HEK293 (cell line): ENCODE results near the gene RABEPK.

Experiments
- CTCF ChIA-PET: fragments of 350-600 bp; formaldehyde crosslinking; extraction: SDS; loops from one replicate; lab custom pipeline; 2021; ENCODE audit warnings: antibody characterized with exemption; lab: Yijun Ruan, JAX
- POLR2A ChIA-PET: fragments of 300-600 bp; formaldehyde crosslinking; extraction: SDS; loops from one replicate; lab custom pipeline; 2020; ENCODE audit warnings: antibody characterized with exemption, inconsistent platforms; lab: Yijun Ruan, JAX
- H3K27ac ChIP-seq: fragments of 200-500 bp; sonication (Bioruptor generic); 2 replicates; pipeline ENCODE4 v1.5.1; 2014; ENCODE audit warnings: low read depth, low read length, control low read depth, inconsistent platforms; ENCODE audit errors: extremely low read depth
- H3K36me3 ChIP-seq, 2 experiments: fragments of 200-500 bp in 1 of 2; sonication (Bioruptor generic) in 1 of 2; 1 replicate in 1 of 2; 2 replicates in 1 of 2; pipeline ENCODE4 v1.5.1; 2014 to 2017; ENCODE audit warnings: inconsistent platforms in 2 of 2, low read length in 2 of 2; ENCODE audit not compliant: control insufficient read depth in 2 of 2, insufficient read depth in 1 of 2
- H3K4me1 ChIP-seq: fragments of 200-500 bp; sonication (Bioruptor generic); 2 replicates; pipeline ENCODE4 v1.5.1; 2014; ENCODE audit warnings: mild to moderate bottlenecking, low read length, inconsistent platforms; ENCODE audit not compliant: control insufficient read depth, insufficient read depth
- H3K4me3 ChIP-seq: 2 replicates; pipeline ENCODE4 v1.5.1; 2011; ENCODE audit warnings: low read depth, mild to moderate bottlenecking, control low read depth, low read length, moderate library complexity
- H3K9me3 ChIP-seq: fragments of 200-500 bp; sonication (Bioruptor generic); 2 replicates; pipeline ENCODE4 v1.5.1; 2014; ENCODE audit warnings: low read depth, low read length, inconsistent platforms; ENCODE audit not compliant: control insufficient read depth, insufficient read depth
- GFI1B ChIP-seq: fragments of 450-650 bp; formaldehyde crosslinking; IDR thresholded peaks from 2 replicates; pipeline ENCODE4 v1.5.1; 2016; ENCODE audit warnings: missing biosample characterization, missing genetic modification characterization
- IKZF3 ChIP-seq: fragments of 450-650 bp; IDR thresholded peaks from 2 replicates; pipeline ENCODE4 v1.5.0; 2018; ENCODE audit warnings: missing biosample characterization, mild to moderate bottlenecking, missing genetic modification characterization, moderate library complexity
- KLF16 ChIP-seq: fragments of 450-650 bp; formaldehyde crosslinking; IDR thresholded peaks from 2 replicates; pipeline ENCODE4 v1.5.1; 2017; ENCODE audit warnings: missing biosample characterization, missing genetic modification characterization
- KLF9 ChIP-seq: fragments of 450-650 bp; formaldehyde crosslinking; IDR thresholded peaks from 2 replicates; pipeline ENCODE4 v1.5.1; 2016; ENCODE audit warnings: missing biosample characterization, missing genetic modification characterization, low read depth
- MEIS1 ChIP-seq: sonication (generic); formaldehyde crosslinking; IDR thresholded peaks from 2 replicates; pipeline ENCODE4 v1.8.1; 2022; ENCODE audit warnings: missing genetic modification reagents, mild to moderate bottlenecking, borderline replicate concordance
- PRDM6 ChIP-seq: fragments of 450-650 bp; formaldehyde crosslinking; IDR thresholded peaks from 2 replicates; pipeline ENCODE4 v1.5.1; 2017; ENCODE audit warnings: missing biosample characterization, missing genetic modification characterization
- TSHZ1 ChIP-seq: fragments of 450-650 bp; formaldehyde crosslinking; IDR thresholded peaks from 2 replicates; pipeline ENCODE4 v1.5.1; 2016; ENCODE audit warnings: missing biosample characterization, missing genetic modification characterization, borderline replicate concordance
- ZBTB20 ChIP-seq: fragments of 450-650 bp; formaldehyde crosslinking; IDR thresholded peaks from 2 replicates; pipeline ENCODE4 v1.5.1; 2016; ENCODE audit warnings: missing biosample characterization, missing genetic modification characterization
- ZEB2 ChIP-seq: fragments of 450-650 bp; formaldehyde crosslinking; IDR thresholded peaks from 2 replicates; pipeline ENCODE4 v1.5.1; 2016; ENCODE audit warnings: missing biosample characterization, missing genetic modification characterization
- ZNF157 ChIP-seq: fragments of 450-650 bp; formaldehyde crosslinking; IDR thresholded peaks from 2 replicates; pipeline ENCODE4 v1.5.1; 2016; ENCODE audit warnings: missing biosample characterization, missing genetic modification characterization
- ZNF335 ChIP-seq: fragments of 450-650 bp; formaldehyde crosslinking; conservative IDR thresholded peaks from 2 replicates; pipeline ENCODE4 v1.5.1; 2016; ENCODE audit warnings: missing biosample characterization, missing genetic modification characterization
- ZNF341 ChIP-seq: fragments of 450-650 bp; formaldehyde crosslinking; IDR thresholded peaks from 2 replicates; pipeline ENCODE4; 2016; ENCODE audit warnings: low read depth, missing biosample characterization, missing genetic modification characterization
- ZNF394 ChIP-seq: fragments of 450-650 bp; formaldehyde crosslinking; IDR thresholded peaks from 2 replicates; pipeline ENCODE4 v1.5.1; 2016; ENCODE audit warnings: missing biosample characterization, missing genetic modification characterization, mild to moderate bottlenecking, moderate library complexity, borderline replicate concordance
- ZNF398 ChIP-seq: fragments of 450-650 bp; formaldehyde crosslinking; IDR thresholded peaks from 2 replicates; pipeline ENCODE4 v1.5.1; 2017; ENCODE audit warnings: missing biosample characterization, missing genetic modification characterization
- ZNF501 ChIP-seq: fragments of 450-650 bp; formaldehyde crosslinking; IDR thresholded peaks from 2 replicates; pipeline ENCODE4 v1.5.1; 2016; ENCODE audit warnings: missing biosample characterization, missing genetic modification characterization
- ZNF514 ChIP-seq: fragments of 450-650 bp; formaldehyde crosslinking; IDR thresholded peaks from 2 replicates; pipeline ENCODE4 v1.5.1; 2016; ENCODE audit warnings: missing biosample characterization, missing genetic modification characterization
- ZNF544 ChIP-seq: fragments of 450-650 bp; formaldehyde crosslinking; IDR thresholded peaks from 2 replicates; pipeline ENCODE4 v1.5.0; 2017; ENCODE audit warnings: missing biosample characterization, missing genetic modification characterization
- ZNF660 ChIP-seq: fragments of 450-650 bp; IDR thresholded peaks from 2 replicates; pipeline ENCODE4 v1.5.1; 2018; ENCODE audit warnings: missing biosample characterization, mild to moderate bottlenecking, missing genetic modification characterization
- ZNF704 ChIP-seq: fragments of 450-650 bp; formaldehyde crosslinking; IDR thresholded peaks from 2 replicates; pipeline ENCODE4 v1.5.1; 2016; ENCODE audit warnings: missing biosample characterization, missing genetic modification characterization
- ZNF768 ChIP-seq: fragments of 450-650 bp; formaldehyde crosslinking; IDR thresholded peaks from 2 replicates; pipeline ENCODE4 v1.5.1; 2018; ENCODE audit warnings: missing biosample characterization, mild to moderate bottlenecking, missing genetic modification characterization
- ZNF792 ChIP-seq: fragments of 450-650 bp; formaldehyde crosslinking; IDR thresholded peaks from 2 replicates; pipeline ENCODE4 v1.5.1; 2016; ENCODE audit warnings: missing biosample characterization, missing genetic modification characterization
- TF ChIP-seq, protein P1 (sequence below): fragments of 450-650 bp; formaldehyde crosslinking; IDR thresholded peaks from 2 replicates; pipeline ENCODE4 v1.5.1; 2016; ENCODE audit warnings: missing biosample characterization, missing genetic modification characterization
- TF ChIP-seq, protein P2 (sequence below): fragments of 450-650 bp; formaldehyde crosslinking; IDR thresholded peaks from 2 replicates; pipeline ENCODE4 v1.5.1; 2016; ENCODE audit warnings: missing biosample characterization, missing genetic modification characterization

RABEPK gene

GRCh38 chr9:125200216-125201047 is at the start of gene RABEPK:
Gene RABEPK (plus strand): TSS chr9:125200542. CDS start chr9:125203014, 2,472 bp downstream.
- H3K36me3 ChIP-seq: peaks cover 0 to 16% of the 10 kb centered on the region in 2 experiments; a peak in 2 of 3 replicates
- ChIA-PET CTCF (interaction anchor here (0.9 kb wide), 1 partner anchor 429 kb away, joined by 9 read pairs; the partner anchor contains the start of gene NR6A1), POLR2A (interaction anchor here (0.5 to 4.5 kb wide), 10 partner anchors 9 to 345 kb away, joined by 3 to 38 read pairs (median 4); partner anchors contain the start of genes HSPA5, PPP6C and SCAI)
- no peaks in the 10 kb centered on the region for H3K9me3 ChIP-seq
- H3K4me1 ChIP-seq: 0 out of 2 replicates have a peak, but pooled peaks cover 3% of the 10 kb centered on the region
- peak within 1 kb of the TSS; percentile 86 for H3K4me3 ChIP-seq
- H3K27ac ChIP-seq: peak within 1 kb of the TSS; percentile 44; the same call in 1 of the 2 replicates
- peak; percentile 36; the same call in 1 of the 2 replicates for TF ChIP-seq ZNF341
- TF ChIP-seq, protein P1, sequence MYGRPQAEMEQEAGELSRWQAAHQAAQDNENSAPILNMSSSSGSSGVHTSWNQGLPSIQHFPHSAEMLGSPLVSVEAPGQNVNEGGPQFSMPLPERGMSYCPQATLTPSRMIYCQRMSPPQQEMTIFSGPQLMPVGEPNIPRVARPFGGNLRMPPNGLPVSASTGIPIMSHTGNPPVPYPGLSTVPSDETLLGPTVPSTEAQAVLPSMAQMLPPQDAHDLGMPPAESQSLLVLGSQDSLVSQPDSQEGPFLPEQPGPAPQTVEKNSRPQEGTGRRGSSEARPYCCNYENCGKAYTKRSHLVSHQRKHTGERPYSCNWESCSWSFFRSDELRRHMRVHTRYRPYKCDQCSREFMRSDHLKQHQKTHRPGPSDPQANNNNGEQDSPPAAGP (tag by site-specific recombination): peak; percentile 58; the same call in 1 of the 2 replicates
- peak; percentile 75 for TF ChIP-seq ZNF335 (tag by site-specific recombination)
- TF ChIP-seq ZNF398: no peak
- peak; percentile 66 for TF ChIP-seq KLF16 (tag by site-specific recombination)
- no peak for TF ChIP-seq ZNF704
- TF ChIP-seq ZNF544 (tag by site-specific recombination): no peak
- peak; percentile 74 for TF ChIP-seq KLF9 (tag by site-specific recombination)
- no peak for TF ChIP-seq ZNF157 (tag by site-specific recombination)
- TF ChIP-seq ZNF514: no peak
- TF ChIP-seq ZBTB20 (tag by site-specific recombination): peak; percentile 91
- TF ChIP-seq MEIS1 (CRISPR knock-in tag): no peak
- no peak for TF ChIP-seq TSHZ1 (tag by site-specific recombination)
- TF ChIP-seq PRDM6 (tag by site-specific recombination): no peak
- TF ChIP-seq IKZF3 (tag by site-specific recombination): peak; percentile 70
- TF ChIP-seq ZNF792 (tag by site-specific recombination): no peak
- 0 out of 2 replicates have a peak, but pooled peaks have one; percentile 38 for TF ChIP-seq ZNF394 (tag by site-specific recombination)
- TF ChIP-seq, protein P2, sequence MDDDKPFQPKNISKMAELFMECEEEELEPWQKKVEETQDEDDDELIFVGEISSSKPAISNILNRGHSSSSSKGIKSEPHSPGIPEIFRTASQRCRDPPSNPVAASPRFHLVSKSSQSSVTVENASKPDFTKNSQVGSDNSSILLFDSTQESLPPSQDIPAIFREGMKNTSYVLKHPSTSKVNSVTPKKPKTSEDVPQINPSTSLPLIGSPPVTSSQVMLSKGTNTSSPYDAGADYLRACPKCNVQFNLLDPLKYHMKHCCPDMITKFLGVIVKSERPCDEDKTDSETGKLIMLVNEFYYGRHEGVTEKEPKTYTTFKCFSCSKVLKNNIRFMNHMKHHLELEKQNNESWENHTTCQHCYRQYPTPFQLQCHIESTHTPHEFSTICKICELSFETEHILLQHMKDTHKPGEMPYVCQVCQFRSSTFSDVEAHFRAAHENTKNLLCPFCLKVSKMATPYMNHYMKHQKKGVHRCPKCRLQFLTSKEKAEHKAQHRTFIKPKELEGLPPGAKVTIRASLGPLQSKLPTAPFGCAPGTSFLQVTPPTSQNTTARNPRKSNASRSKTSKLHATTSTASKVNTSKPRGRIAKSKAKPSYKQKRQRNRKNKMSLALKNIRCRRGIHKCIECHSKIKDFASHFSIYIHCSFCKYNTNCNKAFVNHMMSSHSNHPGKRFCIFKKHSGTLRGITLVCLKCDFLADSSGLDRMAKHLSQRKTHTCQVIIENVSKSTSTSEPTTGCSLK (tag by site-specific recombination): no peak
- TF ChIP-seq ZNF501 (tag by site-specific recombination): peak; percentile 70; the same call in 1 of the 2 replicates
- peak; percentile 79; the same call in 1 of the 2 replicates for TF ChIP-seq ZEB2 (tag by site-specific recombination)
- TF ChIP-seq ZNF660 (tag by site-specific recombination): no peak
- no peak for TF ChIP-seq ZNF768
- TF ChIP-seq GFI1B (tag by site-specific recombination): 0 out of 2 replicates have a peak, but pooled peaks have one; percentile 20
